Keratinocyte (primary cell): ENCODE data around the gene H1-8. TPM values are rescaled to one million over a fixed set of nuclear protein-coding genes. Genes with fewer than 3 reads are reported as not detected.

Experiments
- DNase-seq: peaks from one replicate; pipeline ENCODE4 v3.0.0-alpha.2; 2011; ENCODE audit warnings: low read depth, missing footprints, low spot score
- FAIRE-seq: peaks from 2 replicates; lab custom pipeline; 2011; peaks lifted over from hg19 to GRCh38; lab: Jason Lieb, UNC
- H2AFZ ChIP-seq: 2 replicates; pipeline ENCODE4 v1.6.0; 2012; ENCODE audit warnings: low read length, control low read depth, inconsistent platforms; ENCODE audit not compliant: control insufficient read depth
- H3K27ac ChIP-seq: 2 replicates; pipeline ENCODE4 v1.5.1; 2011; ENCODE audit warnings: low read length; ENCODE audit not compliant: control insufficient read depth, insufficient read depth
- H3K27me3 ChIP-seq: 3 replicates; pipeline ENCODE4 v1.6.0; 2011; ENCODE audit warnings: low read length; ENCODE audit not compliant: control insufficient read depth, insufficient read depth; ENCODE audit errors: extremely low read depth
- H3K36me3 ChIP-seq, 2 experiments: 2 replicates in 1 of 2; 3 replicates in 1 of 2; pipeline ENCODE4 v1.5.1; 2011; ENCODE audit warnings: low read length in 2 of 2, mild to moderate bottlenecking in 1 of 2; ENCODE audit not compliant: control insufficient read depth in 2 of 2, insufficient read depth in 2 of 2; ENCODE audit errors: extremely low read depth in 1 of 2
- H3K4me1 ChIP-seq: 3 replicates; pipeline ENCODE4 v1.5.1; 2011; ENCODE audit warnings: low read length; ENCODE audit not compliant: control insufficient read depth, insufficient read depth; ENCODE audit errors: extremely low read depth
- H3K4me2 ChIP-seq: 3 replicates; pipeline ENCODE4 v1.6.0; 2011; ENCODE audit warnings: low read depth, low read length; ENCODE audit not compliant: control insufficient read depth, insufficient read depth; ENCODE audit errors: extremely low read depth
- H3K4me3 ChIP-seq, 3 experiments: fragments of 200-600 bp in 1 of 3; sonication (generic) in 1 of 3; 2 replicates in 2 of 3; 3 replicates in 1 of 3; pipeline ENCODE4 v1.5.1; 2011 to 2016; ENCODE audit warnings: low read length in 3 of 3, mild to moderate bottlenecking in 3 of 3, control low read depth in 2 of 3, inconsistent platforms in 1 of 3, low read depth in 1 of 3, mixed read lengths in 1 of 3, mixed run types in 1 of 3, moderate library complexity in 1 of 3; ENCODE audit not compliant: control insufficient read depth in 2 of 3, insufficient read depth in 2 of 3; ENCODE audit errors: extremely low read depth in 1 of 3
- H3K79me2 ChIP-seq: 2 replicates; pipeline ENCODE4 v1.6.0; 2012; ENCODE audit warnings: low read length; ENCODE audit not compliant: control insufficient read depth, insufficient read depth
- H3K9ac ChIP-seq: 3 replicates; pipeline ENCODE4 v1.6.0; 2011; ENCODE audit warnings: low read length; ENCODE audit not compliant: control insufficient read depth, insufficient read depth; ENCODE audit errors: extremely low read depth
- H3K9me1 ChIP-seq: 3 replicates; pipeline ENCODE4 v1.6.0; 2011; ENCODE audit warnings: low read length; ENCODE audit not compliant: control insufficient read depth, insufficient read depth; ENCODE audit errors: extremely low read depth
- H3K9me3 ChIP-seq: 2 replicates; pipeline ENCODE4 v1.5.1; 2012; ENCODE audit warnings: low read depth, low read length; ENCODE audit not compliant: control insufficient read depth
- H4K20me1 ChIP-seq: 3 replicates; pipeline ENCODE4 v1.6.0; 2011; ENCODE audit warnings: low read length; ENCODE audit not compliant: control insufficient read depth, insufficient read depth; ENCODE audit errors: extremely low read depth
- CTCF ChIP-seq, 3 experiments: IDR thresholded peaks in 1 of 3; conservative IDR thresholded peaks in 1 of 3; optimal IDR thresholded peaks in 1 of 3; 2 replicates in 2 of 3; 3 replicates in 1 of 3; pipeline versions ENCODE3 to v1.5.1; 2011; ENCODE audit warnings: low read length in 3 of 3, mild to moderate bottlenecking in 3 of 3, moderate library complexity in 2 of 3, control low read depth in 1 of 3, inconsistent platforms in 1 of 3; ENCODE audit not compliant: insufficient read depth in 2 of 3; ENCODE audit errors: extremely low read depth in 1 of 3
- EZH2 ChIP-seq: IDR thresholded peaks from one replicate; pipeline ENCODE4 v1.6.1; 2012; ENCODE audit warnings: inconsistent platforms, mild to moderate bottlenecking, low read length, moderate library complexity
- dilution Hi-C: fragments of 300-500 bp; cut with MboI; formaldehyde crosslinking; loops from one replicate; pipeline ENCODE4 v1.7.0; 2020; ENCODE audit warnings: low sequenced_read_pairs; ENCODE audit not compliant: extremely low pct_ligation_motif_present
- polyA plus RNA-seq, 5 experiments: library from polyadenylated mRNA; depleted of rRNA in 3 of 5; stranded (reverse) in 3 of 5; stranded (forward) in 1 of 5; unstranded in 1 of 5; fragments of >200 nt; gene quantifications; 1 replicate in 1 of 5; 2 replicates in 3 of 5; 3 replicates in 1 of 5; pipeline versions ENCODE4 v1.2.1 to v1.2.3, GENCODE V29; 2011 to 2012; ENCODE audit warnings: missing spikeins in 2 of 5, low read depth in 1 of 5, low replicate concordance in 1 of 5

H1-8 gene
- polyA plus RNA-seq, 1 donor (not counting 4 experiments of a cell fraction or from before 2014, with no cell fraction given) = not detected

- H3K27me3 ChIP-seq = peaks cover 3% of the 10 kb centered on the region
- no peaks in the 10 kb centered on the region for H3K9me3 ChIP-seq
- H3K9ac ChIP-seq = no peak overlapping the region
- no peak for FAIRE-seq
- H2AFZ ChIP-seq = no peak overlapping the region
- dilution Hi-C loops = no loop called here
- no peak overlapping the region for H3K27ac ChIP-seq
- no peak for TF ChIP-seq CTCF (optimal IDR thresholded peaks at IDR 0.05 in 1 of 3, IDR thresholded peaks at IDR 0.05 in 1 of 3, conservative IDR thresholded peaks at IDR 0.05 in 1 of 3; ENCODE audit: extremely low read depth in 1 of 3, insufficient read depth in 2 of 3, low read length in 3 of 3)
- no peak for TF ChIP-seq EZH2
- no peak overlapping the region for H3K4me2 ChIP-seq
- H3K9me1 ChIP-seq = no peaks in the 10 kb centered on the region
- H3K79me2 ChIP-seq = no peaks in the 10 kb centered on the region
- H3K4me1 ChIP-seq = no peaks in the 10 kb centered on the region
- no peaks in the 10 kb centered on the region for H4K20me1 ChIP-seq
- no peaks in the 10 kb centered on the region for H3K36me3 ChIP-seq
- no peak overlapping the region for H3K4me3 ChIP-seq
- DNase-seq = no peak
Observed at GRCh38 chr3:129597087-129597999, 54.4 kb downstream of the H1-8 start.

GRCh38 chr3:129598000-129598381, 55.0 kb downstream of the H1-8 start:
- no peak overlapping the region for H3K27ac ChIP-seq
- H3K27me3 ChIP-seq = peaks cover 3% of the 10 kb centered on the region
- FAIRE-seq (no peak), DNase-seq (no peak)
- no peak overlapping the region for H3K9ac ChIP-seq
- dilution Hi-C loops = no loop called here
- no peaks in the 10 kb centered on the region for H3K36me3 ChIP-seq
- H3K4me1 ChIP-seq = no peaks in the 10 kb centered on the region
- no peak for TF ChIP-seq EZH2
- no peak for TF ChIP-seq CTCF (optimal IDR thresholded peaks at IDR 0.05 in 1 of 3, IDR thresholded peaks at IDR 0.05 in 1 of 3, conservative IDR thresholded peaks at IDR 0.05 in 1 of 3; ENCODE audit: extremely low read depth in 1 of 3, insufficient read depth in 2 of 3, low read length in 3 of 3)
- no peak overlapping the region for H3K4me2 ChIP-seq
- no peaks in the 10 kb centered on the region for H3K79me2 ChIP-seq
- no peaks in the 10 kb centered on the region for H4K20me1 ChIP-seq
- no peaks in the 10 kb centered on the region for H3K9me1 ChIP-seq
- no peak overlapping the region for H2AFZ ChIP-seq
- H3K9me3 ChIP-seq = no peaks in the 10 kb centered on the region
- H3K4me3 ChIP-seq = no peak overlapping the region
